ENCODE measurements around the gene LHPP.

Gene LHPP

DNA sequence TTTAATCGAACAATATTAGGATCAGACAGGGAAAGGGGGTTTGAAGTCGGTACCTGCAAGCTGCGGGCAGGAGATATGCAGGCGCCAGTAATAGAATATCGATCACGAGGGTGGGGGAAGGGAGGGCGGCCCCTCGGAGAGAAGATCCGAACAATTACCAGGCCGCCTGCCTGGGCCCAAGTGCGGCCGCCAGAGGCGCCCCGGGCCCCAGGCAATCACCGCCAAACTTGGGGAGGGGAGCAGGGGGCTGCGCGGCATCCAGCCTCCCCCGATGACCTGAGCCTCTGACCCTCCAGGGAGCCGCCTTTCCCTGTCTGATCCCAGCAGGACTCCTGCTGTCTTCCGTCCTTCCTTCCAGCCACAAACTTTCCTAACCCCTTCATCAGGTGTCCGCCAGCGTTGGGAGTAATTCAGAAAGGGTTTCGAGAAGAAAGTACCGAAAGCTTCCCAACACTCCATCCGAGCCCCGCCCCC is 12.9 kb upstream of the LHPP start:
- no peak for DNase-seq

GRCh38 chr10:124449170-124450011 is 12.2 kb upstream of the LHPP start:
- DNase-seq: no peak

DNA sequence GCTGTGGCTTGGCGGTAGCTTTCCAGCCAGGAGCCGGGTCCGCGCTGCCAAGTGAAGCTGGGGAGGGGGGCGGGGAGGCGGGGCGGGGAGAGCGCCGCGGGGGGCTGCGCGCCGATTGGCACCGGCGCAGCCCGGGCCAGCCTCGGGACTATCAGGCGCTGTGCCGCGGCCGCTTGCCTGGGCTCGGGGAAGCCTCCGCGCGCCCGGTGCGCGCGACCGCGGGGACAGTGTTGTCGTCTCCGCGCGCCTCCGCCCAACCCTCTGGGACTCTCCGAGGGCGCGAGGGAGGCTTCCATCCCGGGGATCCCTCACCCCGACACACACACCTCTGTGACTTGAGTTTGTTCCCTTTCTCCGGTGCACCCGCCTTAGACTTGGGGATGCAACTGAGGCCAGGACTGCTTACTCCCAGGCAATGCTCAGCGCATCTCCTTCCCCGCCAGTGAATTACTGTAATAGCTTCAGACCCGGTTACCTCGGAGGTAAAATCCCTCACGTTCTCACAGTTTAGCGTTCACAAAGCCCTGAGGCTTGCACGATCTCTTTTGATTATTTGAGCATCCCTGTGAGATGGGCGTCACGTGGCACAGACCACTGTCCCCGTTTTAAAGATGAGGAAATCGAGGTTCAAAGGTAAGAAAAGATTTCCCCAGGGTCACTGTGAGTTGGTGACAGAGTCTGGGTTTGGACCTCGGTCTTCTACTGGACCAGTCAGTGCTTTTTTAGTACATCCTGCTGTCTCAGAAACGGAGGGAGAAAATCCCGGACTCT is 11.4 kb upstream of the LHPP start, which contains the start of gene NKX1-2:
NKX1-2 (minus strand) TSS at position 24 of the 771 bp plus-strand sequence. CDS start 92 bp downstream, outside the sequence.
- DNase-seq: no peak

- DNase-seq: no peak
Measured at GRCh38 chr10:124450783-124451057, 10.9 kb upstream of the LHPP start.

DNA sequence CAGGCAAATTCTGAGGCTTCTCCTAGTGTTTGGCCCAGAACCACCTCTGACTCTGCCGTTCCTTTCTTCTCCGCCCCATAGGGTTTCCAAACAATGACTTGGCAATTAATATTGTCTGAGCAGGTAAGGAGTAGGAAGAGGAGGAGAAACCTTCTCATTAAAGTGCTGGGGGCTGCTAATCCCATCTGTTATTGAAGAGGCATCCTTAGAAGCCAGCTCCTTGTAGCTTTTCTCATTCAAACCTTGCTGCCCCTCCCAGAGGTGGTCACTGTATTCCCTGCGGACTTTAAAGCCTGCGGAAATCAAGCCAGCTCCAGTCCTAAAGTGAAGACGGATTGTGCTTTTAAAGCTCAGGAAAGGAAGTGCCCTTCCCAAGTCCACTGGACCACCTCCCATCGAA is 10.3 kb upstream of the LHPP start:
- no peak for DNase-seq

- DNase-seq: no peak
Measured at GRCh38 chr10:124453960-124454610, 7.5 kb upstream of the LHPP start.

- no peak for DNase-seq
Measured at GRCh38 chr10:124455441-124455840, 6.2 kb upstream of the LHPP start.

GRCh38 chr10:124458473-124458872 is 3.1 kb upstream of the LHPP start:
- no peak for DNase-seq

DNA sequence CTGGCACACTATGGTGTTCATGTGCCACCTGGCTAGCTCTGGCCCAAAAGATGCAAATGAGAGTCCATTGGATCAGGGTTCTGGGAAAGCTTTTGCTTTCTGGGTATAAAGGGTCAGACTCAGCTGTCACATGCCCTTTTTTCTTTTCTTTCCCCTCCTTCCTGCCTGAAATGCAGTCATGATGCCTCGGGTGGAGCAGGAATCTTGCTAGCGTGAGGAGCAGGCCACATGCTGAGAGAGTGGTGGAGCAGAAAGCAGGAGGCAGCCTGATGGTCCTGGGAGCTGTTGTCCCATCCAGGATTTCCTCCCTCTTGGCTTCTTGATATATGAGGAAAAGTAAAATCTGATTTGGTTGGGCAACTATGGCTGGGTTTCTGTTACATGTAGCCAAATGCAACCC is 2.7 kb upstream of the LHPP start:
- no peak for DNase-seq

GRCh38 chr10:124459395-124459794 is 2.2 kb upstream of the LHPP start:
- no peak for DNase-seq

GRCh38 chr10:124460144-124460543 is 1.5 kb upstream of the LHPP start:
- no peak for DNase-seq

- DNase-seq: no peak
Measured at GRCh38 chr10:124462348-124462695, 699 bp downstream of the LHPP start.

DNA sequence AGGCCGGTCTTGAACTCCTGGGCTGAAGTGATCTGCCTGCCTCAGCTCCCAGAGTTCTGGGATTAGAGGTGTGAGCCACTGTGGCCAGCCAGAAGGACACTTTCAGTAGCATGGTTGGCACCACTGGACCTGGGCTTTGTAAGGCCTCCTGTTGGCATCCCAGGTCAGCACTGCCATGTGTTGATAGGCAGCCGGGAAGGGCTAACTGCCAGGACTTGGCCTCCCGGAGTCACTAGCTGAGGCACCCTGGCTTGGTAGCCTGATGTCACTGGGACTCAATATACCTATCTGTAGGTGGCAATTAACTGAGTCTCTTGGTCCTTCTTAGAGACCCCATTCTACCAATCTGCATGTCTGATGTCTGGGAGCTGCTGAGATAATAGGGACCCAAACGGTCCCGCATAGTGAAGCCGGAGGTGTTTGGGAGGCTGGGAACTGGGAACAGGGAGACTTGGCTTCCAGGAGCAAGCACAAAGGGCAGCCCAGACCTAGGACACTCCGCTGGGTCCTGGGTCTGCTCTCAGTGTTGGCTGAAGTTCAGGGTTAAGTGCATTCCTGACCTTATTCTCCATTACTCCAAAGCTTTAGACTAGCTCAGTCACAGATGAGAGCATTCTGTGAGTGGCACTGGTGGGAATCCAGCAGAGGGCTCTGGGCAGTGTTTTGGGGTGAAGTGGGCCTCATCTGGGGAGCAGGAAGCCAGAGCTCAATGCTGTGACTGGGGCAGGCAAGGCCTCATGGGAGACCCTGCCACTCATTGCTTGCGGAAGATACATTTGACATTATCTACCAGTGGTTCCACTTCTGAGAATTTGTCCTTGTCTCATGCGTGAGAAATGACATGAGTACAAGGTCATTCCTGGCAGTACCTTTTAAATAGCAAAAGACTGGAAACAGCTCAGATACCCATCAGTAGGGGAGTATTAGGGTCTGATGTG is 2.7 kb downstream of the LHPP start:
- no peak for DNase-seq

DNA sequence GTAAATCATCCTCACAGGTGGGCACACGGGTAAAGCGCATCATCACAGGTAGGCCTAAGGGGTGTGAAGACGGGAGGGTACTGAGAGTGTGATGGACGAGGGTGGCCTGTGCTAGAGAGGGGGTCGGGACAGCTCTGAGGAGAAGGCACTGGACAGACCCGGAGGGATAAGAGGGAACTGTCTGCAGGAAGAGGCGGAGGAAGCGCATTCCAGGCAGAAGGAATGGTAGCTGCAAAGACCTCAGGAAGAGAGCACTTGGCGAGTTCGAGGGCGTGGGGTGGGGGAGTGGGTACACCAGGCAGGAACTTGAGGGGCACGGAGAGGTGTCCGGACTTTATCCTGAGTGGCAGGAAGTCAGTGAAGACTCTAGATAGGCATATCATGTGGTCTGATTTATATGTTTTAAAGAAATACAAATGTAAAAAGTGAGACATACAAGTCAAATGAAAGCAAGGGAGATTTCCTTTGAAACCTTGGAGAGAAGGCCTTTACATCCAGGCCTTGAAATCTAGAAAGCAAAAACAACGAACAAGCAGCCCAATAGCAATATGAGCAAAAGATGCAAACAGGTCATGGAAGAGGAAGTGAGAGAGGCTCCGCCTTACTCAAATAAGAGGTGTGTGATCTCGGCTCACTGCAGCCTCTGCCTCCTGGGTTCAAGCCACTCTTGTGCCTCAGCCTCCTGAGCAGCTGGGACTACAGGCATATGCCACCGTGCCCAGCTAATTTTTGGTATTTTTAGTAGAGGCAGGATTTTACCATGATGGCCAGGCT is 3.6 kb downstream of the LHPP start:
- no peak for DNase-seq

- no peak for DNase-seq
Measured at GRCh38 chr10:124465777-124466488, 4.3 kb downstream of the LHPP start.

DNA sequence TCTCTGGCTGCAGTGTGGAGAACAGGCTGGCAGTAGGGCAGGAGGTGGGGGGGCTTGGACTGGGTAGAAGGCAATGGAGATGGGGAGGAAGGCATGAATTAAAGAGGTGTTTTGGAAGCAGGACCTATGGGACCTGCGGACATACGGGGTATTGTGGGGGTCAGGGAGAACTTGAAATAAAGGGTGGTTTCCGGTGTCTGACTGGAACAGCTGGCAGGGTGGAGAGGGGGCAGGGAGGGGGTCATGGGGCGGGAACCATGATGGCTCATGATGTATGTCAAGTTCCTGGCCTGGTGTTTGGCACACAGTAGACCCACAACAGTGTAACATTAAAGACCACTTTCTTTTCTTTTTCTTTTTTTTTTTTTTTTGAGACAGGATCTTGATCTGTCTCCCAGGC is 5.5 kb downstream of the LHPP start:
- no peak for DNase-seq

- DNase-seq: no peak
Measured at GRCh38 chr10:124468624-124469023, 7.0 kb downstream of the LHPP start.

DNA sequence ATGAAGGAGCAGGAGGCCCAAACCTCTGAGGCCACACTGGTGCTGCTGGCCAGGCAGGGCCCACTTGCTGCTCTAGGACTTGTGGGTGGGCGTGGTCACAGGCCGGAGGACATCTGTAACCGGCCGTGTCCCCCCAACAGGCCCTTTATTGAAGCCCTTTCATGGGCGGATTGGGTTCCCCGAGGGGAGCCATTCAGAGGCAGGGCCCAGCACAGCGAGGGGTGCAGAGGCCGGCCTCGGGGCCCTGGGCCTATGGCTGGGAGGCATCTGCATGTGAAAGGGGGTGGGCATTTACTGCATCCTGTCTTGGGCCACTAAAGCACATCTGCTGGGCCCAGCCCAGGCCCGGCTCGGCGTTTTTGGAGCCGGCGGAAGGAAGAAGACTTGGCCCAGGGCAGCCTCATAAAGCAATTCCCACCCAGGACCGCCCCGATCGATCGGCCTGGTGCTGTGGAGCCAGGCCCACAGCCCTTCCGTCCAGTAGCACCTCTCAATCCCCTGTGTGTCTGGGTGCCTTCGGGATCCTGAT is 8.4 kb downstream of the LHPP start:
- DNase-seq: no peak

GRCh38 chr10:124470544-124471434 is 9.2 kb downstream of the LHPP start:
- no peak for DNase-seq

DNA sequence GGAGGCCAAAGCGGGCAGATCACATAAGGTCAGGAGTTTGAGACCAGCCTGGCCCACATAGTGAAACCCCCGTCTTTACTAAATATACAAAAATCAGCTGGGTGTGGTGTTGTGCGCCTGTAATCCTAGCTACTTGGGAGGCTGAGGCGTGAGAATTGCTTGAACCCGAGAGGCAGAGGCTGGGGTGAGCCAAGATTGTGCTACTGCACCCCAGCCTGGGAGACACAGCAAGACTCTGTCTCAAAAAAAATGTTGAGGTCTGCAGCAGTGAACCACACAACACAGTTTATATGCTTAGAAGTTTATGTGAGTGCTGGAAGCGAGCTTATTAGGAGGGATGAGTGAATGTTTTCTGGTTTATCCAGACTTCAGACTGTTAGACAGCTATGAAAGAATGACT is 10.4 kb downstream of the LHPP start:
- DNase-seq: no peak

Measured in stimulated activated CD4-positive, alpha-beta T cell treated with anti-CD3 and anti-CD28 coated beads, Interleukin-12 subunit alpha, Interleukin-12 subunit beta, amount 100 ng/mL, for 4 hours (primary cell).